Fibroblast of mammary gland (primary cell): ENCODE measurements around the gene CFAP92.

ENCODE experiments used
- DNase-seq: peaks from one replicate; pipeline ENCODE4 v3.0.0-alpha.2; 2010; ENCODE audit warnings: low read depth
- H3K4me3 ChIP-seq: 2 replicates; pipeline ENCODE4 v1.5.1; 2011; ENCODE audit warnings: low read depth, mild to moderate bottlenecking, low read length, moderate library complexity; ENCODE audit not compliant: control insufficient read depth
- CTCF ChIP-seq: conservative IDR thresholded peaks from 2 replicates; pipeline ENCODE4 v1.5.1; 2011; ENCODE audit warnings: low read depth, low read length, inconsistent platforms; ENCODE audit not compliant: control insufficient read depth, insufficient read depth

Gene CFAP92

GRCh38 chr3:129019266-129019665 lies 25.4 kb upstream of the CFAP92 start:
- no peak for DNase-seq
- no peak overlapping the region for H3K4me3 ChIP-seq
- TF ChIP-seq CTCF, result no peak

DNA sequence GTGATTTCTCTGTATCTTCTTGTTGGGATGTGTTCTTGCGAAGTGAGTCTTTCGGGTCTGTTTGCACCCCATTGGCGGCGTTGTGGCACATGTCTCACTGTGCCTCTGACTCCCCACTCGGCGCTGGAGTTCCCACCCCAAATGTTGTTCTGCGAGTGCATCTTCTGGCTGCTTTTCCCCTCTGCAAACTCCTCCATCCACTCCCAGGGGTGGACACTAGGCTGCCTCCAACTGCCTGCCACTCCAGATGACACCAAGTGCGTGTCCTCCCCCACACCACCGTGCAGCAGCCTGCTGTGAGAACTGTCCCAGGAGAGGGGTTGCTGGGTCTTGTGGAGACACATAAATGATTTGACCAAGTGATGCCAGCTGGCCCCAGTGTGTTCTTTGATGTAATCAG lies 24.9 kb upstream of the CFAP92 start:
- no peak for TF ChIP-seq CTCF
- no peak for DNase-seq
- no peak overlapping the region for H3K4me3 ChIP-seq

DNA sequence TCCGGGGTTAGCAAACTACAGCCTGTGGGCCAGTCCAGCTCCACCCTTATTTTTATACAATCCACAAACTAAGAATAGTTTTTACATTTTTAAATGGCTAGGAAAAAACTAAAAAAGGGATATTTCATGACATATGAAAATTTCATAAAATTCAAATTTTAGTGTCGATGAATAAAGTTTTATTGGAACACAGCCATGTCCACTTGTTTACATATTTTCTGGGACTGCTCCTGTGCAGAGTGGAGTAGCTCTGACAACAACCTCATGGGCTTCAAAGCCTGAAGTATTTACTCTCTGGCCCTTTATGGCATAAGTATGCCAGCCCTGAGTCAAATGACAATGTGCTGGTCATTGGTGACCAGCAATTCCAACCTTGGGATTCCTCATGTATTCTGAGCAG lies 24.4 kb upstream of the CFAP92 start:
- no peak for DNase-seq
- no peak for TF ChIP-seq CTCF

GRCh38 chr3:129017484-129017899 lies 23.6 kb upstream of the CFAP92 start:
- H3K4me3 ChIP-seq, result no peak overlapping the region
- DNase-seq, result no peak
- no peak for TF ChIP-seq CTCF

More for the DNA sequence above, 24.4 kb upstream of the CFAP92 start:
- no peak overlapping the region for H3K4me3 ChIP-seq

DNA sequence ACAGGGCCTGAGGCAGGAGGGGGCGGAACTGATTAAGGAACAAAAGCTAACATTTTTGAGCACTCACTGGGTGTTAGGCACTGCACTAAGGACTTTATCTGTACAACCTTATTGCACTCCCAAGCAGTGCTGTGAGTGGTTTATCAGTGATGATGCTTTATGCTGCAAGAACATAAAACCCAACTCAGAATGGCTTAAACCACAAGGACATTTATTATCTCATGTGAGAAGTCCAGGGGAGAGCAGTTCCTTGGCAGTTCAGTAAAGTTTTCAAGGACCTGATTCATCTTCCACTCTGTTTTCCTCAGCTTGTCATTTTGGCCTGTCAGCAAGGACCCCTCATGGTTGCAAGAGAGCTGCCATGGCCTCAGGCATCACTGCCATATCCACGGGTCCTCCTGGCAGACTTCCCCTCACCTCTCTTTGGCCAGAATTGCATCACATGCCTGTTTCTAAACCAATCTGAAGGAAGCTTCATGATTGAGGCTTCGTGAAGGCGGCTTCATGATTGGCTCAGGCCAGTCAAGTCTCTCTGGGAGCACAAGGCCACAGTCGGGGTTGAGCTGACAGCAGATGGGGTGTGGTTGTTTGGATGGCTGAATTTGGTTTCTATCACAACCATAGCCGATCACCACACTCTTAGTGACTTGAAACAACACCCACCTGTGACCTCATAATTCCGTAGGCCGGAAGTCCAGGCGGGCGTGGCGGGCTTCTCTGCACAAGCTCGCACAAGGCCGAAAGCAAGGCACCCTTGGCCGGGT lies 23.0 kb upstream of the CFAP92 start:
- H3K4me3 ChIP-seq, result no peak overlapping the region
- DNase-seq, result no peak
- no peak for TF ChIP-seq CTCF

DNA sequence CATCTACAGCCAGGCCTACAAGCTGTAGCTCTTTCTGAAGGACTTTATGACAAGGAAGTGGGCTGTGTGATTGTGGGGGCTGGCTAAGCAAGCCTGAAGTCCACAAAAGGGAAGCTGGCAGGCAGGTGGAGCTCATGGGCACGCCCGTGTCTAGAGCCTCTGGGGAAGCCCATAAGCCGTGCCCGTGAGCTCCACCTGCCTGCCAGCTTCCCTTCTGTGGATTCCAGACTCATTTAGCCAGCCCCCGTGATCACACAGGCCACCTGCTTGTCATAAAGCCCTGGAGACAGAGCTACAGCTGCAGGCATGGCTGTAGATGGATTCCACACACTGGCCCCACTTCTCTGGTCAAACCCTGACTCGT lies 22.5 kb upstream of the CFAP92 start:
- TF ChIP-seq CTCF, result no peak
- H3K4me3 ChIP-seq, result no peak overlapping the region
- no peak for DNase-seq
